NCI-H524 (cell line): ENCODE results near the gene NOA1.
"Not testable (repeated sequence)": the region's sequence is repeated elsewhere in the genome, so short reads cannot be mapped to it uniquely, and the experiment has no call there.

Experiments used
- DNase-seq, 2 experiments: peaks; one replicate each; lab custom pipeline; 2025; lab: John Stamatoyannopoulos, UW

NOA1 gene

GRCh38 chr4:56958111-56958517 lies 19.3 kb downstream of the NOA1 start:
- no peak for DNase-seq

- no peak for DNase-seq
Observed at GRCh38 chr4:56953680-56954520, 23.5 kb downstream of the NOA1 start.

GRCh38 chr4:56941403-56941802 lies 36.0 kb downstream of the NOA1 start:
- no peak for DNase-seq

- DNase-seq, result no peak
Observed at GRCh38 chr4:56940971-56941370, 36.4 kb downstream of the NOA1 start.

GRCh38 chr4:56940403-56940802 lies 37.0 kb downstream of the NOA1 start:
- DNase-seq, result no peak

DNA sequence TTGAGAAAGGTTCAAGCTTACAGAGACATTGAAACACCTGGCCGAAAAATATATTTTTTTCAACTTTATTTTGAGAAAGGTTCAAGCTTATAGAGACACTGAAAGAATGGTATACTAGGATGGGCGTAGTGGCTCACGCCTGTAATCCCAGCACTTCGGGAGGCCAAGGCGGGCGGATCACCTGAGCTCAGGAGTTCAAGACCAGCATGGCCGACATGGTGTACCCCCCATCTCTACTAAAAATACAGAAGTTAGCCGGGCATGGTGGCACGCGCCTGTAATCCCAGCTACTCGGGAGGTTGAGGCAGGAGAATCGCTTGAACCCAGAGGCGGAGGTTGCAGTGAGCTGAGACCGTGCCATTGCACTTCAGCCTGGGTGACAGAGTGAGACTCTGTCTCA lies 37.6 kb downstream of the NOA1 start:
- DNase-seq, result not testable (repeated sequence)

GRCh38 chr4:56937262-56937661 lies 40.1 kb downstream of the NOA1 start:
- no peak for DNase-seq

DNA sequence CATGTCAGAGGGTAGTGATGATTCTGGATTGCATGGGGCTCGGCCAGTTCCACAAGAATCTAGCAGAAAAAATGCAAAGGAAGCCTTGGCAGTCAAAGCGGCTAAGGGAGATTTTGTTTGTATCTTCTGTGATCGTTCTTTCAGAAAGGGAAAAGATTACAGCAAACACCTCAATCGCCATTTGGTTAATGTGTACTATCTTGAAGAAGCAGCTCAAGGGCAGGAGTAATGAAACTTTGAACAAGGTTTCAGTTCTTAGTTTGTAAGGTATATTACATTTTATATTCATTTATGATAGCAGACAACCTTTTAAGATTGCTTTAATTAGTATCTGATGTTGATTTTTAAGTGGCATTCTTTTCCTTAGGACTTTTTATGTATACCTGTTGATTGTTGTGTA lies 45.5 kb downstream of the NOA1 start:
- no peak for DNase-seq

GRCh38 chr4:56930638-56931037 lies 46.8 kb downstream of the NOA1 start:
- DNase-seq, result no peak

DNA sequence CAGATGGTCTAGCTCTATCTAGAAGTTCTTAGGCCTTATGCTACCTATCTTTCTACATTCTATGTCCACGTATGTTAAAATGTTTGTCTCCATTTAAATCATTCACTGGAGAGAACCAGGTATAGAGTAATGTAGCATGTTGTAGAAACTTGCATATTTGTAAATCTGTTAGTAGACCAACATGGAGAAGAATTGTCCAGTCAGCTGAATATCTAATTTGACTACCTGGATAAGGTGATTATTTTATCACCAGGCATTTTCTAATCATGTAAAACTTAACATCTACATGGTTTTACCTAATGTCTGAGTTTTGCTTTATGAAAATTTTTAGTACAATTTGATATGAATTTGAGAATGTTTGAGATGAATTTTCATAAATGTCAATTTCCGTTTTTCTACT lies 50.2 kb downstream of the NOA1 start:
- DNase-seq, result no peak

DNA sequence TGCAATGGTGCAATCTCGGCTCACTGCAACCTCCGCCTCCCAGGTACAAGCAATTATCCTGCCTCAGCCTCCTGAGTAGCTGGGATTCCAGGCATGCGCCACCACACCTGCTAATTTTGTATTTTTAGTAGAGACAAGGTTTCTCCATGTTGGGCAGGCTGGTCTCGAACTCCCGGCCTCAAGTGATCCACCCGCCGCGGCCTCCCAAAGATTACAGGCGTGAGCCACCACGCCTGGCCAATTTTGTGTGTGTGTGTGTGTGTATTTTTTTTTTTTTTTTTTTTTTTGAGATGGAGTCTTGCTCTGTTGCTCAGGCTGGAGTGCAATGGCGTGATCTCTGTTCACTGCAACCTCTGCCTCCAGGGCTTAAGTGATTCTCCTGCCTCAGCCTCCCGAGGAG lies 62.4 kb downstream of the NOA1 start:
- not testable (repeated sequence) for DNase-seq

GRCh38 chr4:56914336-56914735 lies 63.1 kb downstream of the NOA1 start:
- DNase-seq, result no peak
